Stimulated activated CD8-positive, alpha-beta memory T cell treated with anti-CD3 and anti-CD28 coated beads, Interleukin-4, amount 100 ng/mL, for 1 hour (primary cell): ENCODE measurements around the gene RAB6D.
"Not testable (repeated sequence)": the region's sequence is repeated elsewhere in the genome, so short reads cannot be mapped to it uniquely, and the experiment has no call there.

Experiments
- DNase-seq, 2 donors: peaks; one replicate each; pipeline ENCODE4 v3.0.0-alpha.2; 2020; ENCODE audit warnings: low read depth in 2 of 2, low spot score in 1 of 2

RAB6D gene

DNA sequence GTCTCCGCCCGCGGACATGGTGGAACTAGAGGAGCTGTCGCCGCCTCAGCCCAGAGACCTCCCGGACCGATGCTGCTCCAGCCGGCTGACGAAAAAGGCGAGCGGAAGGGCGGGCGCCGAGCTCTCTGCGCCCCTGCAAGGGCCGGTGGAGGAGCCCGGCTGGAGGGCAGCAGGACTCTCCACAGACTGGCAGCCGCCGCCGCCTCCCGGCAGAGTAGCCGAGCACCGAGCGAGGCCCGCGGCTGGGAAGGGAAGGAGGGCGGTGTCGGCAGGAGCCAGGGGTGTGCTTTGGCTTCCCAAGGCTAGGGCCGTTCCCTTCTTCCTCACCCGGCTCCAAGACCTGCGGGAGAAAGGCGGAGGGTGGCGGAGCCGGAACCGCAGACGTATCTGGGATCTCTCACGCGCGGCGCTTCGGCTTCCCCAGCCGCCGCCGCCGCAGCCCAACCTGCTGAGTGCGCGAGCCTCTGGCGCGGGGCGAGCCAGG, at the start of gene RAB6D:
Gene RAB6D, minus strand, starts transcription at position 466 of the 484 bp plus-strand sequence. Its CDS starts 448 bp downstream, at position 18.
- not testable (repeated sequence) for DNase-seq

DNA sequence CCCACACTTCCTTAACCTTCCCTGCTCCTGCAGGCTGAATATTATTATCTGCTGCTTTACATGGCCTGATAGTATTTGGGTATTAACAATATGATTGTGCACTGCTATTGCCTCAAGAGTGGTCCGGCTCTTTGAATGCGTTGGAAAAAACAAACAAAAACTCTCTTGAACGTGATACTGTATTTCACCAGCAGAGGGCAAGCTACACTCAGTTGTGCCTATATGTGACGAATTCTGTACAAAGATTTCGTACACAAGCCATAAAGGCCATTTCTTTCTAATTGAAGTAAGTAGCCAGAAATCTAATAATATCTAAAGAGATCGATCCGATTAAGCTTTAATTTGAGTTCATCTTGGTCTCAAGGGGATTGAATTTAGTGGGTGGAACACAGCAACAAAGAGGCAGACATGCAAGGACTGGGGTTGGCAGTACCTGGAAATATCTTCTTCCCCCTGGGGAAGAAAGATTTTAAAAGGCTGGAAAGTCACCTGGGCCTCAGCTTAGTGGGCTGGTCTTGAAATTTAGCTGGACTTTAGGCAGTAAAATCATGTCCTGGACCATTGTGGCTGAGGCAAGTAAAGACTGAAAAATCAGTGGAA, 49.3 kb upstream of the RAB6D start:
- no peak for DNase-seq

DNA sequence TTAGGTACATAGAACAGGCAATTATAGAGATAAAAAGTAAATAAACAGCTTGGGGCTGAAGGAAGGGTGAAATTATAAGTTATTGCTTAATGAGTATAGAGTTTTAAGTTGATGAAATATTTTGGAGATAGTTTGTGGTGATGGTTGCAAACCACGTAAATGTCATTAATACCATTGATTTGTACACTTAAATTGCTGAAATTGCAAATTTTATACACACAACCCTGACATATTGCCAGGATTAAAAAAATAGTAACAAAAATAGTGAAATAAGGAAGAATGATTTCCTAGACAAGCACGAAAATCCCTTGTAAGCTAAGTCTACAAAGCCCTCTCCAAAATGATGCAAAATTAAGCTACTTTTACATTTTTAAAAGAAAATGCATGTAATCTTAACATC, 46.2 kb upstream of the RAB6D start:
- DNase-seq, result no peak

DNA sequence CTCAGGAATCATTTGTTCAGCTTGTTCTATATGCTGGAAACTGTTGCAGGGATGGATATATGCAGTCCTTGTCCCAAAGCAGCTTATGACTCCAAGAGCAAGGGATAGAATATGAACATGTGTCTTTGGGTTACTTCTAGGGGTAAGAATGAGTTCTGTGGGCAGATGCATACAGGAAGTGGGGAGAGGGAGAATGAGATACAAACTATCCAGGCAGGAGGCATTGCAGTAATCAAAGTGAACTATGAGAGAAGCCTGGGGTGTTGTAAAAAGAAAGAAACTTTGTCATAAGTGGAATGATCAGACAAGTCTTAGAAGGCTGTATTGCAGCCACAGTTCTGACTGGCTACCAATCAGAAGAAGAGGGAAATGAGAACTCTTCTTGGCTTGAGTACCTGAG, 44.8 kb upstream of the RAB6D start:
- DNase-seq, result no peak

DNA sequence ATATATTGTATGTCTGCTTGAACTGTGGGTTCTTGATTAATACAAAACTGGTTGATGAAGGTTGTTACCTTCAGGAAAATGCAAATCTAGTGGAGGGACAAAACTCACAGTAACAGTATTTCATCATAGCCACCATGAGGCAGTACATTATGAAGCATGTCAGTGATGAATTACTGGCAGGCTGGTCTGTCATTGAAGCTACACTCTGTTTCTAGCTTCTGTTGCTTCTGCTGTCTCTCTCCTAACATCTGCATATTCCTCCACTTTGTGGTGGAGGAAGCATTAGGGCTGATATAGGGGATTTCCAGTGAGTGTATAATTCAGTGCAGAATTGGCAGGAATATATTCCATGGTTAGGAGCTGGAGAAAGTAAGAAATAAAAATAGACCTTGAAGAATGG, 44.2 kb upstream of the RAB6D start:
- no peak for DNase-seq

DNA sequence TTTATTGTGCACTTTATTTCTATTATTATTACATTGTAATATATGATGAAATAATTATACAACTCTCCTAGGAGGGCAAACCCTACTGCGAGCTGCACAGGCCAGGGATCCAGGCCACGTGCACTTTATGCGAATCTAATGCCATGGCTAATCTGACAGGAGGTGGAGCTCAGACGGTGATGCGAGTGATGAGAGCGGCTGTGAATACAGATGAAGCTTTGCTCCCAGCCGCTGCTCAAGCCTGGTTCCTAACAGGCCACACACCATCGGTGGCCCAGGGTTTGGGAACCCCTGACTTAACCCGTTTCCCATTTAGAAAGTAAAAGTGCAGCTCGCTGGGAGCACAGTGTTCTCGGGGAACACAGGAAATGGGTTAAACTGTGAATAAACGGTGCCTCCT, 40.8 kb upstream of the RAB6D start:
- no peak for DNase-seq

DNA sequence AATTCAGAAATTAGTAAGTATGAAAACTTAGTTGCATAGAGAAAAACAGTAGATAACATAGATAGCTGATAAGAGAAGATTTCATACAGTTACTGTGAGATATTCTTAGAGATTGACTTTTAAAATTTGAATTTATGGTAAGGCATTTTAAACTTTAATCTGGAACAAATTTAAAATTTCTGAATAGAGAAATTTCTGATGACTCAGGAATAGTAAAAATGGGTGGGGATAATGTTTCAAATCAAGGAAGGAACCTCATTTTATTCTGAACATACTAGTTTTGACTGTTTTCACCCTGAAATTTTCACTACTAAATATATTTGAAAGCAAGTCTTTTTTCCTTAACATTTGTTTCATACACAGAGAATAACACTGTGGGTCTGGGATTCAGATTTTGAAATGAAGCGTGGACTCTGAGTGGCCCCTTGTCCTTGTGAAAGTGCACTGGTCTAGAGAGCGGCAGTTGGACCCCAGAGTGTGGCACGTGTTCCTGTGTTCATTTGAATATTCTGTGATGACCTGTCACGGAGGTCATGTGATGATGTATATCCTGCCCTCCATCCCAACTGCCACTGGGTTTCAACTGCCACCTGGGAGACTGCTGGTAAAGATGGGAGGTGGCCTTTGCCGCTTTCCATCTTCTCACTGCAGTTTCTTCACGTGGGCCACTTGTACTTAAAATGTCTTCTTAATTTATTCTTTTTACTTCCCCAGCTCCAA, 38.5 kb upstream of the RAB6D start:
- DNase-seq, result no peak

DNA sequence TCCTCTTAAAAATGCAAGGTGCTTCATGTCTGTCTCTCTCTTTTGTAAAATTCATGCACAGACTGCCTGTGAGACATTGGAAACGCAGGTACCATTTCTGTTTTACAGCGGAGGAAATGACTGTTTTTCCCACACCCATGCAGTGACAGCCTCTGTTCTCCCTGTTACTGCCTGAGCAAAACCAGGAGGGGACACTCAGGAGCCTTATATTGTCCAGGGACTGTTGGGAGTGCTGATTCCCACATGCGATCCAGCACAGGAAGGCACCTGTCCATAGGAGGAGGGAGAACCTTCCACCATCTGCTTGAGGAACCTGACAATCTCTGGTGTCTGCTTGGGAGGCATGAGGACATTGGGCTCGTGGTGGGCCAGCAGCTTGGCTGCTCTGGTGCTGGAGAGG, 36.9 kb upstream of the RAB6D start:
- DNase-seq, result no peak

DNA sequence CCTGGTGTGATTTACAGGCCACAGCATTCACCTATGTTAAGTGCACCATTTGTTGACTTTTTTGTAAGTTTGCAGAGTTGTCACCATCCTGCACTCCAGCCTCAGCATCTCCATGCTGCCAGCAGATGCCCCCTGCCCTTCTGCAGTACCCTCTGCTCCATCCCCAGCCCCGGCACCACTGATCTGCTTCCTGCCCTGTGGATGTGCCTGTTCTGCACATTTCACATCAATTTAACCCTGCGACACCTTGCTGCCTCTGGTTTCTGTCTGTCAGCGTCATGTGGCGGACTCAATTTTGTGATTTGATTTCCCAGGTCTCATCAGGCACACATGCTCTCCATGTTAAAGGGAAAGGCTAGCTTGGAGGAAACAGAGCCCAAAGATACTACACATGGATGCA, 36.5 kb upstream of the RAB6D start:
- DNase-seq, result not testable (repeated sequence)

DNA sequence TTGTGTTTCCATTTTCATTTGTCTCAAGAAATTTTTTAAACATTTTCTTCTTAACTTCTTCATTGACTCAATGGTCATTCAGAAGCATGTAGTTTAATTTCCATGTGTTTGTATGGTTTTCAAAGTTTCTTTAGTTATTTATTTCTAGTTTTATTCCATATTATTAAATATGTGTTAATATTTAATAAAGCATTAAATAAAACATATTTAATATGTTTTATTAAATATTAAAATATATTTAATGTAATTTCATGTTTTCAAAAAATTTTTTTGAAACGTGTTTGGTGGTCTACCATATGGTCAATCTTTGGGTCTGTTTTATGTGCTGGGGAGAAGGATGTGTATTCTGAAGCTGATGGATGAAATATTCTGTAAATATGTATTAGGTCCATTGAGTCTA, 32.2 kb upstream of the RAB6D start:
- not testable (repeated sequence) for DNase-seq

DNA sequence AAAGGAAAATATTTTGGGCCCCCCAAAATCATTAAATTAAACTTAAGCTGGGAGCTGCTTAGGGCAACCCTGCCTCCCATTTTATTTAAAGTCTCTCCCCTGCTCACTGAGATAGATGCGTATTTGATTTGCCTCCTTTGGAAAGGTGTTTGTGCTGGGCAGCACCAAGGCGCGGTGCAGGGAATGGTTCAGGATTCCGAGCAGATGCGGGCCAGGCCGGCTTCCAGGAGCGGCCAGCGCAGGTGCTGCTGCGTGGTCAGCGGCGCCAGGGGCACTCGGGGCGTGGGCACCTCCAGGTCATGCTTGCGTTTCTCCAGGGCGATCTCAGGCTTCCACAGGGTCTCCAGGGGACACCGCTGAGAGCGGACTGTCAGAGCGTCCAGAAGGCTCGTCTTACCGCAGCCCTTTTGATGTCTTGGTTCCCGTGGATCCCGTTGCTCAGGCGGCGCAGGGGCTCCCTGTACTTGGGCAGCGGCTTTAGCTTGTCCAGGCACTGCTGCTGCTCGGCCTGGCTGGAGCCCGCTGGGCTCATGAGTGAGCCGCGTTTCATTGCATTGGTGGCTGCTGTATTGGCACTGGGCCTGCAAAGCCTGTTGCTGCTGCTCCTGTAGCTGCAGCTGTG, 31.2 kb upstream of the RAB6D start:
- not testable (repeated sequence) for DNase-seq

DNA sequence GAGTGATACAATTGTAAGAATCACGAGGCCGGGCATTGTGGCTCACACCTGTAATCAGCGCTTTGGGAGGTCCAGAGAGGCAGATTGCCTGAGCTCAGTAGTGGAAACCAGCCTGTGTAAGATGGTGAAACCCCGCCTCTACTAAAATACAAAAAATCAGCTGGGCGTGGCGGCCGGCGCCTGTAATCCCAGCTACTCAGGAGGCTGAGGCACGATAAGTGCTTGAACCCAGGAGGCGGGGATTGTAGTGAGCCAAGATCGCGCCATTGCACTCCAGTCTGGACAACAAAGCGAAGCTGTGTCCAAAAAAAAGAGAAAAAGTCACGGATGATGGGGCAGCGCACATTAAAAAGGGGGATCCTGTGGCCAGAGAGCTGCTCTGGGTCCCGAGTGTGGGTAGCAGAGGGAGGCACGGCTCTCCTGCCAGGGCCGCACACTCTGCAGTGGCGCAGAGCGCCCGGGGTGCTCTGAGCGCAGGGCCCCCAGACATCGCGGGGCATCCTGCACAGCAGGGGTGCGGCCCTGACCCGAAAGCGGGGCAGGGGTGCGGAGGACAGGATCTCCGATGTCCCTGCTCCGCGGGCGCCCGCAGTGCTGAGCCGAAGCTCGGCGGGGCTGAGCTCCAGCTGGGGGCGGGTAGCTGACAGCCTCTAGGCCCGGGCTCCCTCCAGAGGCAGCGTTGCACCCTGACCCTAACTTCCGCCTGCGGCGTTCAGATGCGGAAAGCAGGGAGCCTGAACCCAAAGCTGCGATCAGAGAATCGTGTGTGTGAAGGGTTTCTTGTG, 30.4 kb upstream of the RAB6D start:
- no peak for DNase-seq

DNA sequence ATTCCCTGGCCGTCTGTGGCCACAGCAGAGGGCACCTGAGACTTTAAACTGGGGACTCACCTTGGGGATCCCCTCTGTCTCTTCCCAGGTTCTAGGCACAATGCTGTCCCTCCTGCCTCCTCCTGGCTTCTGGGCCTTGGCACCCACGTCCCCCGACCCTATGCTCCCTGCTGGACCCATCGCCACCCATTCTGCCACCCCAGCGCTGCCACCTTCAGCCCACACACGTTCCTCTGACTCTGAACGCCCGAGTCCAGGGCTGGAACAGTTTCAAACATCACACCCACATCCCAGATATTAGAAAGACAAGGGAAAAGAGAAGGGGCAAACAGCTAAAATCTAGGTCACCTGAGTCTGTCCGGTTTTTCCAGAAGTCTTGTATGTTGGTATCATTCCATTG, 28.0 kb upstream of the RAB6D start:
- DNase-seq, result not testable (repeated sequence)

DNA sequence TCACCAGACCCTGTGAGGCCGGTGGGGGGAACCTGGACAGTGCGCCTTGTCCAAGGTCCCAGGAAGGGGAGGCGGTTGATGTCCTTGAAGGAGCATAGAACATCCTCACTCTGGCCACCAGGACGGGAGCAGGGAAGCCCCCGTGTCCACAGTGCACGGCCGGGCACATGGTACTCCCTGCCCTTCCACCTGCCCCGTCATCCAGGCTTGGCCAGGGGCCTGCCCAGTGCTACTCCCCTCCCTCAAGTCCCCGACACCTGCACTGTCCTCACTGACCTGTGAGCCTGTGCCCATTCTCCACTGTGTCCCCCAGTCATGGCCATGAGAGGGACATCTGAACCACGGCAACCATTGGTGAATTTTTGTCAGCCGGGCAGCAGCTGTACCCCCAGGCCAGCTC, 27.5 kb upstream of the RAB6D start:
- not testable (repeated sequence) for DNase-seq

DNA sequence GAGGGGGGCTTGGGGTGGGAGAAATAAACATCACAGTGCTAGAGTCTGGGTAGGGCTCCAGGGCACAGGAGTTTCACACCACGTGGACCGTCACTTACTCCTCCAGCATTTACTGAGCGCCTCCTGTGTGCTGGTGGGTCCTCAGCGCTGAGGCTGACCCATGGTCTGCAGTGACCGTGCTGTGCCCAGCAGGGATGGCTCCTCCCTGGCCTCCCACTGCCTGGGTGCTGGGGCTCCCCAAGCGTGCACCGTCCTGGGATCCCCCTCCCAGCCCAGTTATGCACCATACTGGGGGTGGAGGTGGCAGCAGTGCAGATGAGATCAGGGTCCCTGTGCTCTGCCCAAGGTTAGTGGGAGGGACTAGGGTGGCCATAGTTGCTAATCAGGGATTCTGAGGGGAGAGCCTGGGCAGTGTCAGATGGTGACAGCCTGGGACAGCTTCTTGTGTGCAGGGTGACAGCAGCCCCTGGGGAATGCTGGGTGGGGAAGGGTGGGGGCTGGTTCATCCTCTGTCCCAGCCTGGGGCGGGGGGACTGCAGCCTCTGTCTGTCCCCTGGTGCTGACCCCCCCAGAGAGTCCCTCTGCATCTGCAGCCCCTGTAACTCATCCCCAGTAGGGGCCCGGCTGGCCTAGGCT, 26.6 kb upstream of the RAB6D start:
- not testable (repeated sequence) for DNase-seq

DNA sequence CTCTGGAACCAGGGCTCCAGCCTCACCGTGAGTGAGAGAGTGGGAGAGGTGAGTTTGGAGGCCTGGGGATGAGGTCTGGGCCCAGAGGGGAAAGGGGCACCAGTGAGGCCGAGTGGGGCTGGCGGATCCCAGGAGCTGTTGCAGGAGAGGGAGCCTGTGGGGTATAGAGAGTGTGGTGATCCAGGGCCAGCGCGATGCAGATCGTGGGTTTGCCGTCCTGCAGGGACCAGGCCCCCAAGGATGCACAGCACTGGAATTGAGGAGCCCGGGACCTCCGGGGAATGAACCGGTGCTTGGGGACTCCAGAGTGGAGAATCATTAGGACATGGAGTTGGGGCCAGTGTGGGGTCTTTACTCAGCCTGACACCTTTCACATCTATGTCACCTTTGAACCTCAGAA, 25.7 kb upstream of the RAB6D start:
- no peak for DNase-seq

DNA sequence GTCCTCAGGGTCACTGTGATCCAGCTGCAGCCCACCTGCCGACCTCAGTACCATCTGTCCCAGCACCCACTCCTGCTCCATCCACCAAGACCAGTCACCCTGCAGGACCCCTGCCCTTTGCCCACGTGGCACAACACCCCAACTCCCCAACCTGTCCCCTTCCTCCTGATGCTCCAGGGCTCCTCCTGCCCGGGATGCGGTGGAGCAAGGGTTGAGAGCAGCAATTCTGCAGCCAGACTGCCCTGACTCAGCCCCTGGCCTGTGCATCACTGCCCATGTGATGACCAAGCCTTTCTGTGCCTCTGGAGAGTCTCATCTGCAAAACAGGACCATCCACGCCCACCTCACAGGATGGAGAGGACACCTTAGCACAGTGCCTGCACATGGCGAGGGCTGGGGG, 24.9 kb upstream of the RAB6D start:
- DNase-seq, result not testable (repeated sequence)

DNA sequence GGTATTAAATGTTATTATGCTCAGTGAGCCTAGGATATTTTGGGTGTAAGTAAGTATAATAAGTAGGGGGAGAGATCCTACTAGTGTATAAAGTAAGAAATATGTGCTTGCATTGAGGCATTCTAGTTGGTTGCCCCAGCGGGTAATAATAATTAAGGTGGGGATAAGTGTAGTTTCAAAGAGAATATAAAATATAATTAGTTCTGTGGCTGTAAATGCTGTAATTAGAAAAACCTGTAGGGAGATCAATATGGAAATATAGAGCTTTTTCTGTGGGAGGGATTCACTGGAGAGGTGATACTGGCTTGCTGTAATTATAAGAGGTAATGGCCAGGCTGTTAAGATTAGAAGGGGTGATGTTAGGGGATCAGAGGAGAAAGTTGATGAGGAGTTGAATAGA, 9.1 kb upstream of the RAB6D start:
- DNase-seq, result not testable (repeated sequence)

DNA sequence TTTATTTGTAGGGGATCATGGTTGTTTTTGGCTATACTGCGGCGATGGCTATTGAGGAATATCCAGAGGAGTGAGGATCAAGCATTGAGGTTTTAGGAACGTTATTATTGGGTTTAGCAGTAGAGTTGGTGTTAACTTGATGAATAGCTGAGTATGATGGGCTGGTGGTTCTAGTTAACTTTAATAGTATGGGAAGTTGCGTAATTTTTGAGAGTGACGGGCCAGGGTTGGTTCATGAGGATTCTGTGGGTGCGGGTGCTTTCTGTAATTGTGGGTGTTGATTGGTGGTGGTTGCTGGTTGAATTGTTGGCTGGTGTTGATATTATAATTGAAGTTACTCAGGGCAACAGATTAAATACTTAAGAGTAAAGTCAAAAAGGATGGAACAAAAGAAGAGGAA, 6.0 kb upstream of the RAB6D start:
- DNase-seq, result no peak

DNA sequence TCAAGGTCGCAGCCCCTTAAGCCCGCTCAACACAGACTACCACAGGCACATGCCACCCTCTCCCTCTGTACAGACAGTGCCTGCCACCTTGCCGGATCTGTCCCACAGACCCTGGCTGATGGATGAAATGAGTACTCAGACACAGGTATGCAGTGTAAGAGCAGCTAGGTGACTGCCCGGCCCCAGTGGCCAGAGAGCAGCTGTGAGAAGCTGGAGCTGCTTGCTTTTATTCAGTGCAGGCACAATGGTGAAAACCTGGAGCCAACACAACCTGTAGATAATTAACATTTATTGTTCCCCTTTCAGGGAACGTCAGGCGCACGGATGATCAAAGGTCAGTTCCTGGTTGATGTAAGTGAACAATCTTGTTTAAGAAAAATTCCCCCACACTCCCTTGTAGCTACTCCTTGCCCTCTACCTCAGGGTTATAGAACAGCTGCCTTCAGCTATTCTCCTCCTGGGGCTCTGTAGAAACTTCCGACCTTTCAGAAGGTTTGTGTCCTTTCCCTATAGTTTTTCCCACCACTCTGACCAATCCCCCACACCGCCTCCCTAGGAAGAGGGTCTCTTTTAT, 4.6 kb upstream of the RAB6D start:
- DNase-seq, result not testable (repeated sequence)

DNA sequence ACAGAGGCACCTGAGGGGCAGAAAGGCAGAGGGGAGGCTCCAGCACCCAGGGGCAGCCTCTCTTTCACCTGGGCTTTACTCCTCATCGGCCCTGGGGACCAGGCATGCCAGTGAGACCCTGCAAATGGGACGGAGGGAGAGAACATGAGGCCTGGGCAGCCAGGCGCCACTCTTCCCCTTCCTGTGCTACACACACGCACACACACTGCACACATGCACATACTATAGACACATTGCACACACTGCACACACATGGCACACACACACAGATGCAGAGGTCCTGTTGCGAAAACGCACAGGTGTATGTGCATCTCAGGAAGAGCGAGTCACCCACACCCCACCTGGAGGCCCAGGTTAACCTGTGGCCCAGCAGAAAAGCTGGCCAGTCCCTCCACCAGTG, 3.4 kb upstream of the RAB6D start:
- no peak for DNase-seq
